GM12878 (cell line): ENCODE data around the gene BCL2L13. TPM values are rescaled to one million over a fixed set of nuclear protein-coding genes. Genes with fewer than 3 reads are reported as not detected.

Source experiments
- BACH1 ChIP-seq: fragments of 450-650 bp; IDR thresholded peaks from 2 replicates; pipeline ENCODE4 v1.6.1; 2017; ENCODE audit warnings: mild to moderate bottlenecking, borderline replicate concordance
- CBX5 ChIP-seq: sonication (generic); IDR thresholded peaks from 2 replicates; pipeline ENCODE4 v1.6.1; 2016; ENCODE audit warnings: low read depth, moderate library complexity, mild to moderate bottlenecking, inconsistent platforms
- CREM ChIP-seq: IDR thresholded peaks from 2 replicates; pipeline ENCODE4 v1.6.1; 2014; ENCODE audit warnings: antibody characterized with exemption, low read depth
- ESRRA ChIP-seq: IDR thresholded peaks from 2 replicates; pipeline ENCODE4 v1.6.1; 2012; ENCODE audit warnings: mild to moderate bottlenecking, low read length, improper control_type of control experiment
- IKZF2 ChIP-seq, 2 experiments: fragments of 450-650 bp; IDR thresholded peaks; 2 replicates each; pipeline ENCODE4 v1.6.1; 2017; ENCODE audit warnings: mild to moderate bottlenecking in 2 of 2, moderate library complexity in 2 of 2
- NFYA ChIP-seq: IDR thresholded peaks from 2 replicates; pipeline ENCODE4 v1.6.1; 2011; ENCODE audit warnings: low read depth, mild to moderate bottlenecking, low read length, improper control_type of control experiment, borderline replicate concordance
- RAD51 ChIP-seq: fragments of 450-650 bp; IDR thresholded peaks from 2 replicates; pipeline ENCODE4 v1.6.1; 2016; ENCODE audit warnings: moderate library complexity, mild to moderate bottlenecking, inconsistent platforms
- RELA ChIP-seq: fragments of 450-650 bp; IDR thresholded peaks from 2 replicates; pipeline ENCODE4 v1.8.0; 2014; ENCODE audit warnings: borderline replicate concordance; ENCODE audit not compliant: partially characterized antibody
- SMARCA5 ChIP-seq: fragments of 450-650 bp; IDR thresholded peaks from 2 replicates; pipeline ENCODE4 v1.6.1; 2017; ENCODE audit warnings: mild to moderate bottlenecking
- SPI1 ChIP-seq: IDR thresholded peaks from 2 replicates; pipeline ENCODE4 v1.6.1; 2011; ENCODE audit warnings: low read depth, mild to moderate bottlenecking, low read length, moderate library complexity, borderline replicate concordance; ENCODE audit not compliant: insufficient read depth
- SREBF2 ChIP-seq: IDR thresholded peaks from 2 replicates; pipeline ENCODE4 v1.6.1; 2012; ENCODE audit warnings: mild to moderate bottlenecking, low read length
- polyA plus RNA-seq, 11 experiments: library from polyadenylated mRNA; depleted of rRNA in 4 of 11; unstranded in 6 of 11; stranded (reverse) in 5 of 11; fragments of >200 nt; fragmentation: Nextera tagmentation in 4 of 11; fragmentation: Illumina TruSeq in 1 of 11; extraction: Ambion mirVana in 4 of 11; extraction: Trizol in 1 of 11; gene quantifications; 1 replicate in 1 of 11; 2 replicates in 10 of 11; pipeline versions ENCODE4 v1.2.1 to v1.2.3, GENCODE V29; 2011 to 2016; ENCODE audit warnings: inconsistent platforms in 2 of 11, missing spikeins in 2 of 11, low read depth in 1 of 11
- total RNA-seq, 4 experiments: library from RNA; depleted of rRNA in 3 of 4; stranded (reverse); fragments of >200 nt in 3 of 4; fragmentation: Illumina TruSeq in 1 of 4; extraction: Trizol in 1 of 4; gene quantifications; 2 replicates each; pipeline versions ENCODE4 v1.2.1 to v1.2.3, GENCODE V29; 2013 to 2021
- TF ChIP-seq, protein P1 (sequence below): IDR thresholded peaks from 2 replicates; pipeline ENCODE4 v1.6.1; 2011; ENCODE audit warnings: mild to moderate bottlenecking, low read depth, low read length, moderate library complexity; ENCODE audit not compliant: insufficient replicate concordance
- TF ChIP-seq, protein P2 (sequence below): fragments of 450-650 bp; formaldehyde crosslinking; IDR thresholded peaks from 2 replicates; pipeline ENCODE4 v1.5.0; 2022; ENCODE audit warnings: mild to moderate bottlenecking, missing genetic modification characterization
- TF ChIP-seq, protein P3 (sequence below): fragments of 450-650 bp; formaldehyde crosslinking; IDR thresholded peaks from 2 replicates; pipeline ENCODE4 v1.4.0; 2022; ENCODE audit warnings: mild to moderate bottlenecking, moderate library complexity

Gene BCL2L13
- total and polyA plus RNA-seq, 10 of the 15 experiments (the other 5 are each of a cell fraction or from before 2014, with no cell fraction given), result 18.6 to 30.6 (median 28.2) TPM

DNA sequence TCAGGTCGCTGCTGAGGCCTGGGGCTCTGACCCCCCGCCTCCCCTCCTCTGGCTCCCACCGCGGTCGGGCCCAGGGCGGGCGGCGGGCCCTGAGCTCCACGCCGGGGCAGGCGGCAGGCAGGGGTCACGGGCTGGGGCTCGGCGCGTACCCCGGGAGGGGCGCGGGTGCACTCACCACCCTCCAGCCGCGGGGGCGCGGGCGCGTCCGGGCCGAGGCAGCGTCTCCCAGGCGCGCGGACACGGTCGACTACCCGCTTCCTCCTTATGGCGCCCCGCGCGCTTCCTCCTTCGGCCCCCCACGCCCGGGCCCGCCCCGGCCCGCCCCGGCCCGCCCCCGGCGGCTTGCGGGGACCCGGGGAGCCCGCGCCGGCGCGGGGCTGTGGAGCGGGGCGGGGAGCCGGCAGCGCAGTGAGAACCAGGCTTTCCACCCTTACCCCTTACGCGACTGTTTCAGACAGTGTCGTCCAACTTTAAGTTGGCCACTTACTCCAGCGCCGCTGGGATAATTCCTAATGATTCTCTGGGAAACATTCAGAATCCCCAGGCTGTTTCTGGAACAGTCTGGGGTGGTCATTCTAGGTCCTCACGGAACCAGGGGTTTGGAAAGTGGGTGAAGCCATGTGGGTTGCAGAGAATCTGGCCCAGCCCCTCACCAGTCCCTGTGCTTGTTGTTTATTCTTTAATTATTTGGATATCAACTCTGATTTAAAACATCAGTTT lies 135.8 kb downstream of the BCL2L13 start, which contains the start of gene BID (continued):
- TF ChIP-seq ESRRA (no peak), SREBF2 (no peak), SMARCA5 (peak; percentile 17; the same call in 1 of the 2 replicates), CREM (no peak), BACH1 (peak; percentile 44; the same call in 1 of the 2 replicates), RELA (peak; percentile 30), SPI1 (0 out of 2 replicates have a peak, but pooled peaks have one; percentile 37), CBX5 (no peak), IKZF2 (IDR thresholded peaks at IDR 0.05) (0 out of 4 replicates have a peak, but pooled peaks of 1 of the 2 experiments have one; percentile 20), RAD51 (no peak), NFYA (no peak)
- TF ChIP-seq, protein P1, sequence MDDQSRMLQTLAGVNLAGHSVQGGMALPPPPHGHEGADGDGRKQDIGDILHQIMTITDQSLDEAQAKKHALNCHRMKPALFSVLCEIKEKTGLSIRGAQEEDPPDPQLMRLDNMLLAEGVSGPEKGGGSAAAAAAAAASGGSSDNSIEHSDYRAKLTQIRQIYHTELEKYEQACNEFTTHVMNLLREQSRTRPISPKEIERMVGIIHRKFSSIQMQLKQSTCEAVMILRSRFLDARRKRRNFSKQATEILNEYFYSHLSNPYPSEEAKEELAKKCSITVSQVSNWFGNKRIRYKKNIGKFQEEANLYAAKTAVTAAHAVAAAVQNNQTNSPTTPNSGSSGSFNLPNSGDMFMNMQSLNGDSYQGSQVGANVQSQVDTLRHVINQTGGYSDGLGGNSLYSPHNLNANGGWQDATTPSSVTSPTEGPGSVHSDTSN, result no peak
- TF ChIP-seq, protein P2, sequence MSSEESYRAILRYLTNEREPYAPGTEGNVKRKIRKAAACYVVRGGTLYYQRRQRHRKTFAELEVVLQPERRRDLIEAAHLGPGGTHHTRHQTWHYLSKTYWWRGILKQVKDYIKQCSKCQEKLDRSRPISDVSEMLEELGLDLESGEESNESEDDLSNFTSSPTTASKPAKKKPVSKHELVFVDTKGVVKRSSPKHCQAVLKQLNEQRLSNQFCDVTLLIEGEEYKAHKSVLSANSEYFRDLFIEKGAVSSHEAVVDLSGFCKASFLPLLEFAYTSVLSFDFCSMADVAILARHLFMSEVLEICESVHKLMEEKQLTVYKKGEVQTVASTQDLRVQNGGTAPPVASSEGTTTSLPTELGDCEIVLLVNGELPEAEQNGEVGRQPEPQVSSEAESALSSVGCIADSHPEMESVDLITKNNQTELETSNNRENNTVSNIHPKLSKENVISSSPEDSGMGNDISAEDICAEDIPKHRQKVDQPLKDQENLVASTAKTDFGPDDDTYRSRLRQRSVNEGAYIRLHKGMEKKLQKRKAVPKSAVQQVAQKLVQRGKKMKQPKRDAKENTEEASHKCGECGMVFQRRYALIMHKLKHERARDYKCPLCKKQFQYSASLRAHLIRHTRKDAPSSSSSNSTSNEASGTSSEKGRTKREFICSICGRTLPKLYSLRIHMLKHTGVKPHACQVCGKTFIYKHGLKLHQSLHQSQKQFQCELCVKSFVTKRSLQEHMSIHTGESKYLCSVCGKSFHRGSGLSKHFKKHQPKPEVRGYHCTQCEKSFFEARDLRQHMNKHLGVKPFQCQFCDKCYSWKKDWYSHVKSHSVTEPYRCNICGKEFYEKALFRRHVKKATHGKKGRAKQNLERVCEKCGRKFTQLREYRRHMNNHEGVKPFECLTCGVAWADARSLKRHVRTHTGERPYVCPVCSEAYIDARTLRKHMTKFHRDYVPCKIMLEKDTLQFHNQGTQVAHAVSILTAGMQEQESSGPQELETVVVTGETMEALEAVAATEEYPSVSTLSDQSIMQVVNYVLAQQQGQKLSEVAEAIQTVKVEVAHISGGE (CRISPR knock-in tag), result no peak
- TF ChIP-seq, protein P3, sequence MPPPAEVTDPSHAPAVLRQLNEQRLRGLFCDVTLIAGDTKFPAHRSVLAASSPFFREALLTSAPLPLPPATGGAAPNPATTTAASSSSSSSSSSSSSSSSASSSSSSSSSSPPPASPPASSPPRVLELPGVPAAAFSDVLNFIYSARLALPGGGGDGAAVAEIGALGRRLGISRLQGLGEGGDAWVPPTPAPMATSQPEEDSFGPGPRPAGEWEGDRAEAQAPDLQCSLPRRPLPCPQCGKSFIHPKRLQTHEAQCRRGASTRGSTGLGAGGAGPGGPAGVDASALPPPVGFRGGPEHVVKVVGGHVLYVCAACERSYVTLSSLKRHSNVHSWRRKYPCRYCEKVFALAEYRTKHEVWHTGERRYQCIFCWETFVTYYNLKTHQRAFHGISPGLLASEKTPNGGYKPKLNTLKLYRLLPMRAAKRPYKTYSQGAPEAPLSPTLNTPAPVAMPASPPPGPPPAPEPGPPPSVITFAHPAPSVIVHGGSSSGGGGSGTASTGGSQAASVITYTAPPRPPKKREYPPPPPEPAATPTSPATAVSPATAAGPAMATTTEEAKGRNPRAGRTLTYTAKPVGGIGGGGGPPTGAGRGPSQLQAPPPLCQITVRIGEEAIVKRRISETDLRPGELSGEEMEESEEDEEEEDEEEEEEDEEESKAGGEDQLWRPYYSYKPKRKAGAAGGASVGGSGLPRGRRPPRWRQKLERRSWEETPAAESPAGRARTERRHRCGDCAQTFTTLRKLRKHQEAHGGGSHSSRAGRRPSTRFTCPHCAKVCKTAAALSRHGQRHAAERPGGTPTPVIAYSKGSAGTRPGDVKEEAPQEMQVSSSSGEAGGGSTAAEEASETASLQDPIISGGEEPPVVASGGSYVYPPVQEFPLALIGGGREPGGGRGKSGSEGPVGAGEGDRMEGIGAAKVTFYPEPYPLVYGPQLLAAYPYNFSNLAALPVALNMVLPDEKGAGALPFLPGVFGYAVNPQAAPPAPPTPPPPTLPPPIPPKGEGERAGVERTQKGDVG, result no peak
